NCI-H1436 (cell line): ENCODE measurements around the gene FAM3A.
A peak's percentile ranks its signal among the peaks of the same experiment; 100 is the strongest.
"Not testable (repeated sequence)": the region's sequence is repeated elsewhere in the genome, so short reads cannot be mapped to it uniquely, and the experiment has no call there.

Experiments used
- DNase-seq: peaks from one replicate; lab custom pipeline; 2025; lab: John Stamatoyannopoulos, UW

The FAM3A gene

GRCh38 chrX:154502989-154503388 is 13.0 kb downstream of the FAM3A start:
- DNase-seq = no peak

DNA sequence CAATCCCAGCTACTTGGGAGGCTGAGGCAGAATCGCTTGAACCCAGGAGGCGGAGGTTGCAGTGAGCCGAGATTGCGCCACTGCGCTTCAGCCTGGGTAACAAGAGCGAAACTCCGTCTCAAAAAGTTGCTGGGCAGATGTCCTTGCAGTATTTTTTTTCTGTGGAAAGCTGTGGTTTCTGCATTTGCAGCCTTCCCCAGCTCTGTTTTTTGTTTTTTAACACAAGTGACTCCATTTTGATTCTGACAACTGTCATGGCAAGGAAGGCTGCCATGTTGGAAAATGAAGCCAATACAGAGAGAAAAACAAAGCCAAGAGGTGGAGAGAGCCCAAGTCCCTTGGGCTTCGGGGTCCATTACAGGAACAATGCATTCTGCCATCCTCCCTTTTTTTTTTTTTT is 13.9 kb downstream of the FAM3A start:
- DNase-seq = no peak

DNA sequence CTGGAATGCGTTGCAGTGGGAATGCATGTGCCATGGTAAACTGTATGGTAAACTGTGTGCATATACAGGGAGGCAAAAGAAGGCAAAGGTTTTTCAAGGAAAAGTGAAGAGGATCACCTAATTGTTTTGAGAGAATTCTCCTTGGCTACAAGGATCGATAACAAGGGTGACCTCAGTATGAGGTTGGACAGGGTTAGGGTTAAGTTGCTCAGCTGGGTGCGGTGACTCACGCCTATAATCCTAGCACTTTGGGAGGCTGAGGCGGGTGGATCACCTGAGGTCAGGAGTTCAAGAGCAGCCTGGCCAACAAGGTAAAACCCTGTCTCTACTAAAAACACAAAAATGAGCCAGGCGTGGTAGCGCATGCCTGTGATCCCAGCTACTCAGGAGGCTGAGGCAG is 14.6 kb downstream of the FAM3A start:
- DNase-seq = not testable (repeated sequence)

- DNase-seq = not testable (repeated sequence)
Observed at GRCh38 chrX:154496591-154497137, 19.4 kb downstream of the FAM3A start.

DNA sequence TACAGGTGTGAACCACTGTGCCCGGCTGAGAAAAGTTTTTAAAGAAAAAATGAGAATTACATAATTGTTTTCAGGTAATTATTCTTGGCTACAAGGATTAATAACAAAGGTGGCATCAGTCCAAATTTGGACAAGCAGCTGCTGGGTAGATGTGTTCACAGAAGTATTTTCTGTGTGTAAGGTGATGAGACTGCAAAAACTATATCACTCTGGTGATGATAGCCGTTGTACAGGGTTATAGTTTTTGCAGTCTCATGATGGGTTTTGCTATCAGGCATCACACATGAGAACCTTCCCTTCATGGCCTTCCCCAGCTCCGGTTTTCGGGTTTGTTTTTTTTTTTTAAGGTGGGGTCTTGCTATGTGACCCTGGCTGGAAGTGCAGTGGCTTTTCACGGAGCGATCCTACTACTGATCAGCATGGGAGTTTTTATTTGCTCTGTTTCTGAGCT is 20.5 kb downstream of the FAM3A start:
- DNase-seq = no peak

DNA sequence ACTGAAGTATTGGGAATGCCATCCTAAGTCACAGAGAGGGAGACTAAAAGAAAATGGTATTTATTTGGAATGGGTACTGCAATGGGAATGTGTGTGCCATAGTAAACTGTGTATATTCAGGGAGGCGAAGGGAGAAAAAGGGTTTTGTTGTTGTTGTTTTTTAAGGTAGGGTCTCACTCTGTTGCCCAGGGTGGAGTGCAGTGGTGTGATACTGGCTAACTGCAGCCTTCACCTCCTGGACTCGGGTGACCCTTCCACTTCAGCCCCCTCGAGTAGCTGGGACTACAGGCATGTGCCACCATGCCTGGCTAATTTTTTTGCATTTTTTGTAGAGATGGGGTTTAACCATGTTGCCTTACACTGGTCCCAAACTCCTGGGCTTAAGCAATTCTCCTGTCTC is 21.3 kb downstream of the FAM3A start:
- DNase-seq = no peak

DNA sequence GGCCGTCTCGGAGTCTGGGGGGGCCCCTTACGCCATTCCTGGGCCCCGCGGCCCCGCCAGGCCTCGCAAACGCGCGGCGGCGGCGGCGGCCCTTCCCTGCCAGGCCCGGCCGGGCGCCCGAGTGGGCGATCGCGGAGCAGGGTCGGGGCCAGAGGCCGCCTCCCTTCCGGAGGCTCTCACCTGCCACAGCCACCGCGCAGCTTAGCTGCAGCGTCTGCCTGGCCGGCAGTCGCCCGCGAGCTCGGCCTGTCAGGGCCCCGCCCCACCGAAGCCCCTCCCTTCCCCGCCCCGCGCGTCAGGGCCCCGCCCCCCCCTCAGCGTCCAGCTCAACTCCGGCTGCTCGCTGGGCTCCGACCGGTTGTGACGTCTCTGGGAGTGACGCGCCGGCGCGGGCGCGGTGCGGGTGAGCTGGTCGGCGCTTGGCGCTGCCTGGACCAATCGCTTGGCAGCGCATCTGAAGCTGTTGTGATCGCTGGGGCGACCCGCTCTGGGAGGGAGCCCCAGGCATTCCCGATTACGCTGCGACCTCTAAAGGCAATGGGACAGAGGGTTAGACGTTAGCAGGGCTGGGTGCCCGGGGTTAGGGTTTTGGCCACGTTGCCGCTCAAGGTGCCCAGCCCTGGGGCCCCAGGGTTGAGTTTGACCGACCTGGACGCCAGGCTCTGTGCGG is 25.5 kb downstream of the FAM3A start, which contains the start of gene SLC10A3:
Gene SLC10A3 (minus strand): TSS at position 216 of the 670 bp plus-strand sequence. CDS start 1,689 bp downstream, outside the sequence.
- peak; percentile 94 for DNase-seq

- DNase-seq = no peak
Observed at GRCh38 chrX:154490021-154490413, 26.0 kb downstream of the FAM3A start.

GRCh38 chrX:154489182-154489581 is 26.9 kb downstream of the FAM3A start:
- no peak for DNase-seq

DNA sequence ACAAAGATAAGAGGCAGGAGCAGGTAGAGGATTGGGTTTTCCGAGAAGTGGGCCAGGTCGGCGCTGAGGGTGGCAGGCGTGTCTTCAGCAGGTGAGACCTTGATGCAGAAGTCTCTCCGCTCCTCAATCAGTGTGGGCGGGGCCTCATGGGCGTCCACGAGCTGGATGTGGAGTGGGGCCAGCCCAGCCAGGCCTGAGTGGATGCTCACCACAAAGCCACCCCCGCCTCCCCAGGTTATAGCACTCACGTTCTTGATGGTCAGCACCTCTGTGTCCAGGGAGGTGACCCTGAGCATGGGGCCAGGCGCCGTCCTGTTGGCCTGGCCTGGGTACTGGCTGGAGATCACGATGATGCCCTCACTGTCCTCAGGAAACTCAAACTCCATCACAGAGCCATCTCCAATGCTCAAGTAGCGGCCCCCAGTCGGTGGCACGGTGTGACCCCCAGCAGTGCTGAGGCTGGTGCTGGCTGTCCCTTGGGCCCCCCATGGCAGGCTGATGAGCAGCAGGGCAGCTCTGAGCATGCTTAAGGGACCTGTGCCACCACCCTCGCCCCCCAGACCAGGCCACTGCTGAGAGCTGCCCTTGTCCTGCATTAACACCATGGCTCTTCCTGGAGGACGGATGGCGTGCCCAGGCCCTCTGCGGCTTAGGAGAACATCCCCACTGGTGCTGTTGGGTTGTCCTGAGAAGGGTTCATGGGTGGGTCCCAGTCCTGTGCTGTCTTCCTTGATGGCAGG is 27.5 kb downstream of the FAM3A start:
- DNase-seq = no peak

- no peak for DNase-seq
Observed at GRCh38 chrX:154487518-154488290, 28.3 kb downstream of the FAM3A start.

- peak; percentile 62 for DNase-seq
Observed at GRCh38 chrX:154486396-154487207, 29.4 kb downstream of the FAM3A start, which contains the start of gene UBL4A. TSS of gene UBL4A (minus strand) at chrX:154486615. CDS start at chrX:154486584, 31 bp downstream.

DNA sequence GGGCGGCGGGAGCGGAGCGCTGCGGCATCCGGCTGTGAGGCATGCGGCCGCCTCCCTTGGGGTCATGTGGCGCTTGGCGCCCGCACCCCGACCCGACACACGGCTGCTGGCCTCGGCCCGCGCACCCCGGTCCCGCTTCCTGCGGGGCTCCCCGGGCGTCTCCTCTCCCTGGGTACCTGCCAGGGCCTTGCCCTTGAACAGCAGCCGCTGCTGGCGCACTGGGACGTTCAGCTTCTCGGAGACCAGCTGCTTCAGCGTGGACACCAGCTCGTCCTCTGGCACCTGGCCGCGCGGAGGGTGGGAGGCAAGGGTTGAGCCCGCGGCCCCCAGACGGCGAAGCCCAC is 30.0 kb downstream of the FAM3A start:
- no peak for DNase-seq

DNA sequence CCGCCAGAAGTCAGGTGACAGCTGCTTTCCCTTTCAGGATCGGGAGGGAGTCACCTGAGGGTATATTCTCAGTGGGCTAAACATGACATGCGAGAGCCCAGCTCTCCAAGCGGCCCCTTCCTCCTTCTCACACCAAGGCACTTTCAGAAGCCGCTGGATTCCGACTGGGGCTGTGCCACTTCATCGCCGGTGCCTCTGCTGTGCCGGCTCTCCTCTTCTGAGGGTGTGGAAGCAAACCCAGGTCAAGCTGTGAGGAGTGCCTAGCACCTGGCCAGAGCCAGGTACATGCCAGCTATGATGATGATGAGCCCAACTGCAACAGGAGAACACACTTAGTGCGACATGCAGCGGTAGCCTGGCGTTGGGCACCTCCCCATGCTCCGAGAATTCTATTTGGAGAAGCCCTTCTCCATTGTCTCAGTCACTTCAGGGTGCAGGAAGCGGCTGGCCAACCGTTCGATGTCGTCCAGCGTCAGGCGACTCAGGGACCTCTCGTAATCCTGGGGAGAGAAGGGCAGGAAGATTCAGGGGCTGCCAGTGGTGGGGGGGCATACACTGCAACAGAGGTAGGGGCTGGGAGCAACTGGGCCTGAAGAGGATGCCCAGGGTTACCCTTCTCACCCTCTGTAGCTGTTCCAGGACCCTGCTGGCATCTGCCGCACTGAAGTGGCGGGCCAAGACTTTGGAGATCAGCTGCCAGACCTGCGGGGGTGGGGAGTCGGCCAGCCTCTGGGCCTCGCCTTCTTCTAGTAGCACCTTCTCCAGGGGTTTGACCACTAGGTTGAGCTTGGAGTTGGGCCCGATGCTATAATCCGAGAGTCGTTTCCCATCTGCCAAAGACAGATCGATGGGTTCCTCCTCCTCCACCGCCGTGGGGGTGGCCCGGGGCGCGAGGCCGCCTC is 30.6 kb downstream of the FAM3A start:
- no peak for DNase-seq

- DNase-seq = no peak
Observed at GRCh38 chrX:154484255-154485149, 31.5 kb downstream of the FAM3A start.

GRCh38 chrX:154483325-154483724 is 32.7 kb downstream of the FAM3A start:
- no peak for DNase-seq

DNA sequence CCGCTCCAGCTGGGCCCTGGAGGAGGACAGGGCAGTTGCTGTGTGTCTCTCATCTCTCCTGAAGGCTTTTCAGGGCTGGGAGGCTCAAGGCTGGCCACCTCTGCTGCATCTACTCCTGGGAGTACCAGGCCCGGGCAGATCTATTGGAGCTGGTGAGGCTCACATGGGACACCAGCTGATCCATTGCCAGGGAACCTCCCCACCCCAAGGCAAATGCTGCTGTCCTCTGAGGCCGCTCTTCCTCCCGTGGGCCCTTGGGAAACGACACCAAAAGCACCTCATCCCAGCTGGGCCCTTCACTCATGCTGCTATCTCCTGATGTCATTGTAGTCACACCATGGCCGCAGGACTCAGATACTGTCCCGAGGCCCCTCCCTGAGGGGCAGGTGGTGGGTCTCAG is 33.2 kb downstream of the FAM3A start:
- DNase-seq = no peak

DNA sequence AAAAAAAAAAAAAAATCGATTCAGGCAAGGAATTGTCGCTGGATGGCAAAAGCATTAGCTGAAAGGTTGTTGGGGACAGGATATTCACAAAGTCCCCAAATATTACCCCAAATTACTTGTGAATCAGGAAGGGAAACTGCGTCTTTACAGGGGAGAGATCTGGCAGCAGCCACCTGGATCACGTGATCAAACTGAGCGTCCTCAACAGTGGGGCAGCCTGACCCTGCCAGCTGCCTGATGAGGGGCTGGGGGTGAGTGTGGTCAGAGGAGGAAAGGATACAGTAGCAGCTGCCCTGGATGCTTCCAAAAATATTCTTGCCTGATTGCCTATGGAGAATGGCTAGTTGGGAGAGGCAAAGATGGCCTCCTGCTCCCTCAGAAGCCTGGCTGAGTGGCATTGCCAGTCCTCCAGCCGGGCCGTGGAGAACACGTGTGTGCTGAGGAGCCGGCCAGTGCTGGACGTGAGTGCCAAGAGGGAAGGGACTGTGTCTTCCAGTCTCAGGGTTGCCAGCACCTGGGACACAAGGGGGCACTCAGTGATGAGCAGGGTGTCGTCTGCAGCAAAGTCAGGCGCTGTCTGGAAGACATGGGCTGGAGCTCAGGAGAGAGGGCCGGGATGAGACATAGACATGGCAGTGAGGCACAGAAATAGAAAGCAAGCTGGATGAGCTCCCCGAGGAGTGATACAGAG is 34.0 kb downstream of the FAM3A start:
- no peak for DNase-seq

GRCh38 chrX:154481195-154481594 is 34.8 kb downstream of the FAM3A start:
- no peak for DNase-seq
